ENCODE results near the gene INPP5A.
"Not testable (repeated sequence)": the region's sequence is repeated elsewhere in the genome, so short reads cannot be mapped to it uniquely, and the experiment has no call there.

Gene INPP5A

DNA sequence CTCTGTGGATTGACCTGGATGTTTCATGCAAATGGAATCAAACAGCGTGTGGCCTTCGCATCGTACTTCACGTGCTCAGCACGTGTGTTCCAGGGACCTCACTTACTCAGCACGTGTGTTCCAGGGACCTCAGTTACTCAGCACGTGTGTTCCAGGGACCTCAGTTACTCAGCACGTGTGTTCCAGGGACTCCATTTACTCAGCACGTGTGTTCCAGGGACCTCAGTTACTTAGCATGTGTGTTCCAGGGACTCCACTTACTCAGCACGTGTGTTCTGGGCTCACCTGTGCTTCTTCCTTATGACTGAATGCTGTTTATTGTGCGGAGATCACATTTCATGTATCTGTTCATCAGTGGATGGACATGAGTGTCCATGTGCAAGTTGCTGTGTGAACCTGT is 22.0 kb downstream of the INPP5A start:
- in situ Hi-C loops (cut with MboI; ENCODE audit: low sequenced_read_pairs): no loop called here

DNA sequence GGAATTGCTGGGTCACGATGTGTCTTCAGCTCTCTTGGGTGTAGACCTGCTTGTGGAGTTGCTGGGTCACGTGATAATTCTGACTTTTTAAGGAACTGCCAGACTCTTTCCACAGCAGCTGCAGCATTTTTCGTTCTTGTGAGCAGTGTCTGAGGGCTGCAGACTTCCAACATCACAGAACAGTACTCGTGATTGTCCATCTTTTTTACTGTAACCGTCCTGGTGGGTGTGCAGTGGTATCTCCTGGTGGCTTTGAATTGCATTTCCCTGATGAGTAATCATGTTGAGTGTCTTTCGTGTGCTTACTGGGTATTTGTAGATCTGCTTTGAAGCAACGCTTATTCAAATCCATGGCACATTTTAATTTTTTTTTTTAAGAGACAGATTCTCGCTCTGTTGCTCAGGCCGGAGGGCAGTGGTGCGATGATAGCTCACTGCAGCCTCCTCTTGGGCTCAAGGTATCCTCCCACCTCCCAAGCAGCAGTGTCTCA is 22.7 kb downstream of the INPP5A start:
- in situ Hi-C loops (cut with MboI; ENCODE audit: low sequenced_read_pairs): no loop called here

DNA sequence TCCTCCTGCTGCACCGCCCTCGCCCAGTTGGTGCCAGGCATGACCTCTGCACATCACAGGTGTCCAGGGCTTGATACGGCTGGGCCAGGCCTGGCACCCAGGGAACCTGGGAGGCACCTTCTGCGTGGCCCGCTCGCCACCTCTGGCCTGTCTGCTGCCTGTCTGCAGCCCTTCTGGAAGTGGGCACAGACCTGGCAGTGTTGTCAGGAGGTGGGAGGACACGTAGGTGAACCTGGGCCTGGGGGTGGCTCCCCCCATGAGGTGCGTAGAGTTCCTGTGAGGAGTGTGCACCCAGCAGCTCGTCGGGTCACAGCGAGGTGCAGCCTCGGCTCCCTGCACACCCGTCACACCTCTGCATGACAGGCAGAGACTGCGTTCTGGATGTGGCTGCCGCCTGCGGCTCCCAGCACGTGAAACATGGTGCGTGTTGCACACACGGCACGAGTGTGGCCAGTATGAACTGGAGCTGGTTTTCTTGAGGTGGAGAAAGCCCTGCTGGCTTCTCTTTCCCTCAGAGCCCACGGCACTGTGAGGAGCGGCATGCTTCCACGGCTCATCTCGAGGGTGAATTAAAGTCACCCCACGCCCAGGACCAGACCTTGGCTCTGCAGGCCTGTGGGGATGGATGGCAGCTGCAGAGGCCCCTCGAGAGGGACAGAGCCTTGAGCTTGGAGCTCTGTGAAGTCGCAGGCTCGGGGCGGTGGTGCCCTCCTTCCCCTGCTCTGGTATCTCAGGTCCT is 24.8 kb downstream of the INPP5A start:
- in situ Hi-C loops (cut with MboI; ENCODE audit: low sequenced_read_pairs): no loop called here

DNA sequence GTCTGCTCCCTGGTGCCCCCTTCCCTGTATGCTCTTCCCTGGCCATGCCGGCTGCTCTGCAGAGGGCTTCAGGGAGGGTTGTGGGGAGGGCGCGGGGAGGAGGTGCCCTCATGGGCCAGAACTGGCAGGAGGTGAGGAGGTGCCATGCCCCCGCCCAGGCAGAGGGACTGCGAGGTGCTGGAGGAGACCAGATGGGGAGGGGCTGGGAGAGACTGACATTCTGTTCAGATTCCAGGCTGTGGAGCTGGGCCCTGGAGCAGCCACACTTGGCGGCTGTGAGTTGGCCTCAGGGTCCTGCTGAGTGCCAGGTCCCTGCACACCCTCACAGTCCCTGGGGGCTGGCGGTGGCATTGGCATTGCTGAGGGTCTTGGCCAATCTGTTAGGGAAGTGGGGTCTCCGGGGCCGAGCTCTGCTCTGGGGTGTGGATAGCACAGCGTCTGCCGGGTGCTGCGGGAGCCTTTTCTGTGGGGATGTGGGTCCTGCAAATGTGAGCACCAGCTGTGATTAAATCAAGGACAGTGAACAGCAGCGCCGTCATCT is 25.4 kb downstream of the INPP5A start:
- in situ Hi-C loops (cut with MboI; ENCODE audit: low sequenced_read_pairs): no loop called here

DNA sequence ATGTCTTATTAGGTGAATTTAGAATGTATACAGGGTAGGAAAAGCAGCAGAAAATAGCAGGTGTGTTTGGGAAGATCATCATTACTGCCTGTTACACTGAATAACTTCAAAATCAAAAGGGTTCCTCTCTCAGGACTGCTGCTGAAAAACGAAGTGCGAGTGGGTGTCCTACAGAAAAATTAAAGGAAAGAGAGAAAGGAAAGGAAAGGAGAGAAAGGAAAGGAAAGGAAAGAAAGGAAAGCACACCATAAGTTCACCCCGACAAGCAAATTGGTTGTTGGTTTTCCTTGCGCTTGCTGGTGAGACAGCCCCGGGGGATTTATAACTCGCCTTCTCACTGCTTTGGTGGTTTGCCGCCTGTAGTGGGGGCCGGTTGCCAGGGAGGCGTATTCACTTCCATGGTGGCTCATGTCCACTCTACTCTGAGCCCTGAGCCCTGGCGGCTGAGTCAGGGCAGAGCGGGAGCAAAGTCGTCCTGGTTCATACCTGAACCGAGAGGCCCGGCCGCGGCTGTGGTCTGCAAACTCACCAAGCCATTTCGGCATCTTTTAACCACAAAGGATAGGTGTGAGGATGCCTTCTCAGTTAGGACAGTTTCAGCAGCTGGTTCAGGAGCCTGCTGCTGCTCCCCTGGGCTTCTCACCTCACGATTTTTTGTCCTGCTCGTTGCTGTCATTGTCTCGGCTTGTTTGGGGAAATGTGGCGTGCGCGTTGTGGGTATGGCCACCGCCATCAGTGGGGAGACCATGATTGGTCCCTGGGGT is 26.1 kb downstream of the INPP5A start:
- in situ Hi-C loops (cut with MboI; ENCODE audit: low sequenced_read_pairs): no loop called here

DNA sequence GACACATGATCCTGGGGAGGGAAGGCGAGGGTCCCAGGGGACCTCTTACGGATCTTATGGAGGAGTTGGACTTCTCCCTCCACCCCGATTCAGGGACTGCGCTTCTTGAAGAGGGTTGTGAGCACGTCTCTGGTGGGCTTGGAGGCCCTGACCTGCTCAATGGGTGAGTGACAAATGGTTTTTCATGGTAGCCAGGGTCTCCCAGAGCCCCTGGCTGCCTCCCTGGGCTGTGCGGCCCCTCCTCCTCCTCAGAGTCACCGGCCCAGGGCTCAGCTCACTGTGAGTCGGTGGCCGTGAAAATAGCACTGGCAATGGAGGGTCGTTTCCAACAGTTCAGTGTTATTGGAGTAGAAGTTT is 26.6 kb downstream of the INPP5A start:
- in situ Hi-C loops (cut with MboI; ENCODE audit: low sequenced_read_pairs): no loop called here

DNA sequence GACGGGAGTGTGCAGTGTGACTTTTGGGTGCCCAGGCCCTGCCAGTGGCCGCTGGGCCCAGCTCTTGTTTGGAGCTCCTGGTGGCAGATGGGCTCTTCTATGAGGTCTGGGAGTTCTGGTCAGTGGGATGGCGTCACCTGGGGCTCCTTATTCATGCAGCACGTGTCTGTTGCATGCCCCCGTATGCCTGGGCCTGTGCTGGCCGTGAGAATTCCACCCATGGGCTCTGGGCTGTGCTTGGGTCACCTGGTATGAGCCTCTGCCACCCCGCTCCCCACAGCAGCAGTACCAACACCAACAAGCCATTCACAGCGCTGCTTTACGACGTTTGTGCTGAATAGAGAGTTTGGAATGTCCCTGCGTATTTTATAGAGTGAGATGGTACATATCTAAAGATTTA is 27.1 kb downstream of the INPP5A start:
- in situ Hi-C loops (cut with MboI; ENCODE audit: low sequenced_read_pairs): no loop called here

DNA sequence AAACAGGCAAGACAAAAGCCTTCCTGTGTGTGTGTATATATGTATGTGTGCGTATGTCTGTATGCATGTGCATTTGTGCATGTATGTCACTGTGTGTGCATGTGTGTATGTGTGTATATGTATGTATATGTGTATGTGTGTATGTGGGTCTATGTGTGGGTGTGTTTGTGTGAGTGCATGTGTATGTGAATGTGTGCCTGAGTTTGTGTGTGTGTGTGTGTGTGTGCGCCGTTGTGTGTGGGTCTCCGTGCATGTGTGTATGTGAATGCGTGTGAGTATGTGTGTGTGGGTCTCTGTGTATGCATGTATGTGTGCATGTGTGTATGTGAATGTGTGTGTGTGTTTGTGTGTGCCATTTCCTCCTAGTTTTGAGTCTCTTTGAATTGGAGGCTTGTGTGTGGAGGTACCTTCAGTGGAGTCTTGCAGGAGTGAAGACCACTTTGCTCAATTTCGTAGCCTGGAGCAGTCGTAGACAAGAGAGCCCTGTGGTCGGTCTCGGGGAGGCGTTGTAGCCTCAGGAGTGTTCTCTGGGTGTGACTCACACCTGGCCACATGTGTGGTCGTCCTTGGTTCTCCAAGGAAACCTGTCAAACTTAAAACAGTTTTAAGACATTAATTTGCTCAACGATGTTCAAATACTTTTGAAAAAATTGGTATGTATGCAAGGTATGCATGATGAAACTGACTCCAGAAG is 28.1 kb downstream of the INPP5A start:
- in situ Hi-C loops (cut with MboI; ENCODE audit: low sequenced_read_pairs): no loop called here

DNA sequence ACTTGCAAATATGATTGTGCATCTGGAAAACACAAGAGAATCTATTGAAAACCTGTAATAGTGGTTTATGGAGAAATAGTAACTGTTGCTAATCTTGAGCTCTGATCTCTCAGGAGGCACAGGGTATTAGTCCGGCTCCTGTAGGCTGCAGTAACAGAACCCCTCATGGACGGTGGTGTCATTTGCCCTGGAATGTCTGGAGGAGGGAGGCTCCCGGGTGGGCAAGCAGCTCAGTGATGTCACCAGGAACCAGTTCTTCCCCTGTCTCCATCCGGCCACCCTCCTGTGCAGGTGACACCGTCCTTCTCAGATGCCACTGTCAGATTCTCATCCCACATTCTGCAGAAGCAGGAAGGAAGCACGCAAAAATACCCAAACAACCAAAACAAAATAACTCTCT is 29.3 kb downstream of the INPP5A start:
- in situ Hi-C loops (cut with MboI; ENCODE audit: low sequenced_read_pairs): no loop called here

DNA sequence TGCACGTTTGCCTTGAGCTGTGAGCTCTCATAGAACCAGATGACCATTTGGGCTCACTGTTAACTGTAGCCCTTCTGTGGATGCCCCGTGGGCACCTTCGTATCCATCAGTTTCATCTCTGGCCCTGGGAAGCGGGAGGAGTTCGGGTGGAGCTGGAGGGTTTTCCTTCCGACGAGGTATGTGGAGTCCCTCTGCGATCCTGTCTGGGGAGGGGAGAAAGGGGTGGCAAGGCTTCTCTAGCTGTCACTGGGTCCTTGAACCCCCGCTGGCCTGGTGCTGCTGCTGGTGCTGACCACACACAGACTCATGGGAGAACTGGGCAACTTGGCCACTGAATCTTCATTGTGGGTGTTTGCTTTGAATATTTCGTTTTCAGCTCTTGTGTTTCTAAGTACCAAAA is 32.7 kb downstream of the INPP5A start:
- in situ Hi-C loops (cut with MboI; ENCODE audit: low sequenced_read_pairs): no loop called here

DNA sequence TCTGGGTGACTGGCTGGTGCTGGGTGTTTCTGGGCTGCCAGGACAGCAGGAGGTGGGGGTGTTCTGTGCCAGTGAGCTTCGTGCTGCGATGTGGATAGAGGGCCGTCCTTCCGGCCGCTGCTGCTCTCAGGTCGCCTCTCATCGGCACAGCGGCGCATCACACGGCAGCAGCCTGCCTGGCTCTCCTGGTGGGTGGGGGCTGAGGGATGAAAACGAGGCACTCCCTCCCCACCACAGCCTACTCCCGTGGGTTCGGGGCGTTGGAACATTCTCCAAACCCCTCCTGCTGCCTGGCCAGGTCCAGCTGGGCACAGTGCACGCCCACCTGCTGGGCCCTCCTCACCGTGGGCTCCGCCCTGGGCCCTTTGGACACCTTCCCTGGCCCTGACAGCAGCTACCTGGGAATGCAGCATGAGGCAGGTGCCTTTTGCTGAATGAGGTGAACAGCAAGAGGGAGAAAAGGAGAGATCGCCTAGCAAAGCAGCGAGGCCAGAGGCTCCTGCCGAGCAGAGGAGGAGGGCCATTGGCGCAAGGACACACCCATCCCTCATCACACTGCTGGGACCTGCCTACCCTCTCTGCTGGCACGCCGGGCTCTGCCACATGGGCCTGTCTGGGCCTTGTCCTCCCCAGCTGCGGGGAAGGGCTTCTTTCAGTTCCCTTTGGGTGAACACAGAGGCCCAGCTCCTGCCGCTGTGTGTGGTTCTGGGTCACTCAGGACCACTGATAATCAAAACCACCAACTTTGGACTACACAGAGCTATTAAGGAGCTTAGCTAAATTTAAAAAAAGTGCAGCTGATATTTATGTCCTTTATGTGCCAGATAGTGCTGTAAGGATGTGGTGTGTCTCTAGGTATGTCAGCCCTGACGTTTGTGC is 33.4 kb downstream of the INPP5A start:
- in situ Hi-C loops (cut with MboI; ENCODE audit: low sequenced_read_pairs): no loop called here

DNA sequence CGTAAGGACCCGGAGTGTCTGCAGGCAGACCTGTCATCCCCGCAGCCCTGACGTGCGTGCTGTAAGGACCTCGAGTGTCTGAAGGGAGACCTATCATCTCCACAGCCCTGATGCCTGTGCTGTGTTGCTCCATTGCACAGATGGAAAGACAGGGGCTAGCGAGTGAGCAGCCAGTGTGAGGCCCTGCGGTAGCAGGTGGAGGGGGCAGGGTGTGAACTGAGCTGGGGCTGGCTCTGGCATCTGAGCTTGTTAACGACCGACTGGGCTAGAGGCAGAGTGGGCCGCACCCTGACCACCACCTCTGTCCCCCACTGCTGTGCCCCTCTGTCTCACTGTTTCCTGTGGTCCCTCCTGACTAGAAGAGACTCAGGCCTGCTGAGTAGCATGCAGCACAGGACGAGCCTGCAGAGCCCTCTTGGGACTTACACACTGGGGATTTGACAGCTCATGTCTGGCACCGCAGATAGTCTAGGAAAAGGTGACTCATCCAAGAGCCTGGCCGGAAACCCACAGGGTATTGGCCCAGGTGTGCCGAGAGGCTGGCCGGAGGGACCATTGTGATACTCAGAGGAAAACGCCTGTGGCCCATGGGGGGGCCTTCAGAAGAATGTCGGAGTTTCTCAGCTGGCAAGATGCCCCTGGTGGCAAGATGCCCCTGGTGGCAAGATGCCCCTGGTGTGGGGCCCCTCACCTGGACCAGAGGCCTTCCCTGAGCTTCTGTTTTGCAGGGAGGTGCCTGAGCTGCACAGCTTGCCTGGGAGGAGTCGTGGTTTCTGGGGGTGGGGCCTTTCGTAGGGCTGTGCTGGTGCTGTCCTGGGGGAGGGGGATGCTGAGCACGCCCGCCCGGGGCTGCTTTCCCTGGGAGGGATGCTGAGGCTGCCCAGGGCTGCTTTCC is 34.3 kb downstream of the INPP5A start:
- in situ Hi-C loops (cut with MboI; ENCODE audit: low sequenced_read_pairs): no loop called here

DNA sequence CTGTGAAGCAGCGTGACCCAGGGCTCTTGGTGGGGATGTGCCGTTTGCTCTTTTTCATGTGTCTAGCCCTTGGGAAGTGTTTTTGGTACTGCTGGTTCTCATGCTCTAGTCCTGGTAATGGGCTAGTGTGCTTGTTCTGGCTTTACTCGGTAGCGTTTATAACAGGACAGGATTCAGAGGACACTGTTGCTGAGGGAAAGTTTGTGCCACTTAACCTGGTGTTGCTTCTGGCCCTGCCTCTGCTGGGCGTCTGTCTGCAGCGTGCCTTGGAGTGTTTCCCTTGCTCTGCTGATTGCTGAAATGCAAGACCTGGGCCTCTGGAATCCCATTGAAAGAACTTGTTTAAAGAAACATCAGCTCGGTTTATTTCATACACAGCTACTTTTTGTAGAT is 35.0 kb downstream of the INPP5A start:
- in situ Hi-C loops (cut with MboI; ENCODE audit: low sequenced_read_pairs): no loop called here

DNA sequence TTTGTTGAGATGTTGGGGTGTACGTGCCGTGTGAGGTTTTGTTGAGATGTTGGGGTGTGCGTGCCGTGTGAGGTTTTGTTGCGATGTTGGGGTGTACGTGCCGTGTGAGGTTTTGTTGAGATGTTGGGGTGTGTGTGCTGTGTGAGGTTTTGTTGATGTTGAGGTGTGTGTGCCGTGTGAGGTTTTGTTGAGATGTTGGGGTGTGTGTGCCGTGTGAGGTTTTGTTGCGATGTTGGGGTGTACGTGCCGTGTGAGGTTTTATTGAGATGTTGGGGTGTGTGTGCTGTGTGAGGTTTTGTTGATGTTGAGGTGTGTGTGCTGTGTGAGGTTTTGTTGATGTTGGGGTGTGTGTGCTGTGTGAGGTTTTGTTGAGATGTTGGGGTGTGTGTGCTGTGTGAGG is 35.4 kb downstream of the INPP5A start:
- in situ Hi-C loops (cut with MboI; ENCODE audit: low sequenced_read_pairs): not testable (repeated sequence)

DNA sequence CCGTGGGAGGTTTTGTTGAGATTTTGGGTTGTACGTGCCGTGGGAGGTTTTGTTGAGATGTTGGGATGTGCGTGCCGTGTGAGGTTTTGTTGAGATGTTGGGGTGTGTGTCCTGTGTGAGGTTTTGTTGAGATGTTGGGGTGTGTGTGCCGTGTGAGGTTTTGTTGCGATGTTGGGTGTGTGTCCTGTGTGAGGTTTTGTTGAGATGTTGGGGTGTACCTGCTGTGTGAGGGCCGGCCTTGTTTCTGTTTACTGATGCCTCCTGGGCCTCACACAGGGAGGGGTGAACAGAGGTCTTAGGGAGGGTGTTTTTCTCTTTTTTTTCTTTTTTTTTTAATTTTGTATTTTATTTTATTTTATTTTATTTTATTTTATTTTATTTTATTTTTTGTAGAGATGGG is 36.7 kb downstream of the INPP5A start:
- in situ Hi-C loops (cut with MboI; ENCODE audit: low sequenced_read_pairs): no loop called here

DNA sequence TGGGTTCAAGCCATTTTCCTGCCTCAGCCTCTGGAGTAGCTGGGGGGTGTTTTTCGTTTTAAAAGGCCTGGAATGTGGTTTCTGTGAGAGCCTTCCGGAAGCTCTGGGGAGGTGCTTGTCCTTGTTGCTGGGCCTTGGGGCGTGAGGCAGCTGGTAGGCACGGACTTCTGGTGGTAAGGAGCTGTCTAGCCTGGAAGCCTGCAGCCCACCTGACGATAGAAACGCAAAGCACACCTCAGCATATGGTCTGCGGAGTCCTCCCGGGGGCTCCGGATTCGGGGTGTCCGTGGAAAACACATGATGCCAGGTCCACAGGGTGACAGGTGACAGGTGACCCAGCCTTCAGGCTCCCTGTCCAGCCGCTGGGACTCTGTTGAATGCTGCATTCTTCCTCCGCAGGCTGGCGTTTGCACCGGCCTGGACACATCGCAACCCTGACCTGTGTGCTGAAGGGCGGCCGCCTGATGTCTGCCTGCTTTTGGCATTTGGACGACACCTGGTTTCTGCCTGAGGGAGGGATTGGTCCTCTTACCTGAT is 37.3 kb downstream of the INPP5A start:
- in situ Hi-C loops (cut with MboI; ENCODE audit: low sequenced_read_pairs): no loop called here

DNA sequence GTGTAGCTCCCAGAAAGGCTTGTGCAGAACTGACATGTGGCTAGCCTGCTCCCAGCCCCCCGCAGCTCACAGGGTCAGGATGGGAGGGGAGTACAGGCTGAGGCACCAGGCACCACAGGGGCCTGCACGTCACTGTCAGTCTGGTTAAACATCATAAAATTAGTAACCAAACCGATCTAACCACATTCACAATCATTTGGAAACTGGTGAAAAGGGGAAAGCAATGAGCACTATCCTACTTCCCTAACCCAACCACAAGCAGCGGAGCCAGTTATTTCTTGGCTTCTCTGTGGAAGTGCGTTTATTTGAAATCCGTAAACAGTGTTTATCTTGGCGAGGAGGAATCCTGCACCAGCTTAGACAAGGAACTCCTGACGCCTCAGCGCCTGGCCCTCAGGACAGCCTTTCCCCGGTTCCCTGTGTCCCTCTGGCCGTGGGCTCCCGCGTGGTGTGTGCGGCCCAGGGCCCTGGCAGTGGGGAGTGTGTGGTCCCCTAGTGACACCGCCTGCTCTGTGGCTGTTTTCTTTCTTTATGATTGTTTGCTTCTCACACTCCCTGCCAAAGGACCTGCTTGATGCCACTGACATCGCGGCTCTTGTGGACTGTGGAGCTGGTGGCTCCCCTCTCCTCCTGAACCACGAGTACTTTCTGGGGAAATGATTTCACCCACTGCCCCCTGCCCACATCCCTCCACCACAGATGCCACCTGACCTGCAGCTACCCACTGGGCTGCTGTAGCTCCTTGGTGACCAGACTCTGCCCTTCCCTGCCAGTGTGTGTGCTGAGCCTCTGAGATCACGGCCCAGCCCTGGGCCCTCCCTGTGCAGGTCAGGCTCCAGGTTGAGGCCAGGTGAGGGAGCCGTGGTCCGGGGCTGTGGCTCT is 38.0 kb downstream of the INPP5A start:
- in situ Hi-C loops (cut with MboI; ENCODE audit: low sequenced_read_pairs): no loop called here

DNA sequence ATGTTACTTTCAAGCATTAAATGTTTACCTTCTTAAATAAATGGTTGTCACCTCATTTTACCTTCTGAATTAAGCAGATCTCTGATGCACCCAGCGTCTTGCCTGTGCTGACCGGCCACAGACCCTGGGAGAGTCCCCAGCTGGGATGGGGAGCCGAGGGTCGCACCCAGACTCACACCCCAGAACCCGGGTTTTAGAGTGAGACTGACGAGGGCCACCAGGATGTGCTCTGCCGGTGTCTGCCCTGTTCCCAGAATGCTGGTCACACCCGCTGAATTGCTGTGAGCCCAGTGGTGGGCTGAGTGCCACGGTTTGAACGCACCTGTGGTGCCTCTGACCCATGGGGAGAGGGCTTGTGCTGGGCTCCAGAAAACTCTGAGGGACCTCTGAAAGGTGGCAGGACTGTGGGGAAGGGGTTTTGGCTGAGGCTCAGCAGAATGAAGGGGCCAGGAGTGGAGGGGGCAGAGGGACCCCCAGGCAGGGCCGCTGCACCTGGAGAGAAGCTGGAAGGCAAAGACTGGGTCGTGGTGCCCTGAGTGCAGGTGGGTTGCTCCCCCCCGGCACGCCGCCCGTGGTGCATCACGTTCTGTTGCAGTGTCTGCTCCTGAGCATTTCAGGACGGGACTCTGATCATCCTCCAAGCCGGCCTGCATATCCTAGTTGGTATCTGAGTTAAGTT is 39.2 kb downstream of the INPP5A start:
- in situ Hi-C loops (cut with MboI; ENCODE audit: low sequenced_read_pairs): no loop called here
